HG03045 (cell line): Measurements from ENCODE around the gene ARHGAP42.

Experiments
- ATAC-seq: cut with Tn5 transposase; IDR thresholded peaks from one replicate; pipeline ENCODE4 v1.9.1; 2021; ENCODE audit warnings: mild to moderate bottlenecking, moderate library complexity; ENCODE audit not compliant: unreplicated experiment

The ARHGAP42 gene

GRCh38 chr11:100902454-100903141 lies 215.5 kb downstream of the ARHGAP42 start:
- ATAC-seq = no peak

- no peak for ATAC-seq
Measured at GRCh38 chr11:100903284-100903683, 216.2 kb downstream of the ARHGAP42 start.

- no peak for ATAC-seq
Measured at GRCh38 chr11:100905684-100906083, 218.6 kb downstream of the ARHGAP42 start.

GRCh38 chr11:100908746-100909145 lies 221.7 kb downstream of the ARHGAP42 start:
- no peak for ATAC-seq

- peak; percentile 96 for ATAC-seq
Measured at GRCh38 chr11:100910808-100911207, 223.7 kb downstream of the ARHGAP42 start.

DNA sequence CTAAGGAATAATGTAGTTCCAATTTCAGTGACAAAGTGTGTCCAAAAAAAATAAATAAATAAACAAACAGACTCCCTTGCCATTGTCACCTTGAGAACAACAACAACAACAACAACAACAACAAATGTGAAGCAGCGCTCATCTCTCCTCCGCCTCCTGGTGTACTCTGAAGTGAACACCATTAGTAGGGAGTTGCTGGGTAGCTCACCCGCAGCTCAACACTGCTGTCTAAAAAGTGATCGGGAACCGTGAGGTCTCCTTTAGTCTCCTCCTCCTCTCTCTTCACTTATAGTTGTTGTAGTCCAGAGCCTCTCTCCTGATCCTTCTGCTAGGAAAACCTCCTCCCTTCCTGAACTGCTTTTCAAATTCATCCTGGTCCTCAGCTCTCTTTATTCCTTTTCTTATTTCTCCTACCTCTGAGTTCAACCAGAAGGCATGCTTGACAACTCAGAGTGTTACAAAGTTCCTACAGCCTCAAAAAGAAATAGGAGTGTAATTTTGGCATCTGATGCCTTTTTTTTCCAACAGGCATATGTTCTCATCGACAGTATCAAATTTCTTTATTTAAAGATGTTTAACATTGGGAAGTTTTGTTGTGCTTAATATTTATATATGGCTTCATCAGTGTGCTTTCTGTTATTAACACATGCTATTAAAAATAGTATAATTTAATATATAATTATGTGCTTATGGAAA lies 227.5 kb downstream of the ARHGAP42 start:
- ATAC-seq = no peak

- no peak for ATAC-seq
Measured at GRCh38 chr11:100918551-100919500, 231.7 kb downstream of the ARHGAP42 start.

GRCh38 chr11:100920593-100920992 lies 233.5 kb downstream of the ARHGAP42 start:
- no peak for ATAC-seq

GRCh38 chr11:100922121-100922520 lies 235.0 kb downstream of the ARHGAP42 start:
- no peak for ATAC-seq

- ATAC-seq = no peak
Measured at GRCh38 chr11:100923555-100923954, 236.5 kb downstream of the ARHGAP42 start.

- ATAC-seq = peak; percentile 79
Measured at GRCh38 chr11:100925935-100926334, 238.8 kb downstream of the ARHGAP42 start.

DNA sequence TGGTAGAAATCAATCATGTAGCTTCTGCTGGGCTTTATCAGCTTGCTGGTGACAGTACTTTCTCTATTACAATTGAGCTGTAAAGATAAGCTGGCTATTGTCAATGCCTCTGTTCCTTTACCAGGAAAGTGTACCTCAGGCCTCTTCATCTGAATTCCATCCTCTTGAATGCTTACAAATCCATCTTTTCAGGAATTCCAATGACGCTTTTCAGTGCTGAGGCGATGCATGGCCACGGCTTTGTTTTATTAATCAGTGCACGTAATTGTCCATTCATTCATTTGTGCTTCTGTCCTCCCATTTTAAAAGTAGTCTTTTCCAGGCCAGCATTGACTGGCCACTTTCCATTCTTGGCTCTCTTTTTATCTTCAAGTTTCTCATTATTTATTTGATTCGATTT lies 240.5 kb downstream of the ARHGAP42 start:
- no peak for ATAC-seq

DNA sequence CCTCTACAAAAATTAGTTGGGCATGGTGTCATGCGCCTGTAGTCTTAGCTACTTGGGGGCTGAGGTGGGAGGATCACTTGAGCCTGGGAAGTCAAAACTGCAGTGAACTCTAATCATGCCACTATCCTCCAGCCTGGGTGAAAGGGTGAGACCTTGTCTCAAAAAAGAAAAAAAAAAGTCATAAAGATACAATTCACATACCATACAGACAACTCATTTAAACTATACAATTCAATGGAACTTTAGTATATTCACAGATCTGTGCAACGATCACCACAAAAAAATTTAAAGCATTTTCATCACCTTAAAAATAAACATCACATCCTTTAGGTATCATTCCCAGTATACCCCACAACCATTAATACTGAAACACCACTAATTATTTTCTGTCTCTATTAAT lies 241.3 kb downstream of the ARHGAP42 start:
- ATAC-seq = no peak

DNA sequence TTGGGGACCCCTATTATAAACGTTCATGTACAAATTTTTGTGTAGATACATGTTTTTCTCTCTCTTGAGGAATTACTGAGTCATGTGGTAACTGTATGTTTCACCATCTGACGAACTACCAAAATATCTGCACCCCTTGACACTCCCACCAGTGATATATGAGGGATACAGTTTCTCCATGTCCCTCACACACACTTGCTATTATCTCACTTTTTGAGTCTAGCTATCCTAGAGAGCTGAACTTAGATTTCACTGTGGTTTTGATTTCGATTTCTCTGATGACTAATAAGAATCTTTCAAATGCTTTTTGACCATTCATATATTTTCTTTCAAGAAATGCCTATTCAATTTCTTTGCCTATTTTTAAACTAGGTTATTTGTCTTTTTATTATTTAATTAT lies 242.3 kb downstream of the ARHGAP42 start:
- peak; percentile 61 for ATAC-seq

- ATAC-seq = no peak
Measured at GRCh38 chr11:100930185-100930778, 243.2 kb downstream of the ARHGAP42 start.

- no peak for ATAC-seq
Measured at GRCh38 chr11:100932474-100933100, 245.5 kb downstream of the ARHGAP42 start.

GRCh38 chr11:100936781-100937180 lies 249.7 kb downstream of the ARHGAP42 start:
- no peak for ATAC-seq

DNA sequence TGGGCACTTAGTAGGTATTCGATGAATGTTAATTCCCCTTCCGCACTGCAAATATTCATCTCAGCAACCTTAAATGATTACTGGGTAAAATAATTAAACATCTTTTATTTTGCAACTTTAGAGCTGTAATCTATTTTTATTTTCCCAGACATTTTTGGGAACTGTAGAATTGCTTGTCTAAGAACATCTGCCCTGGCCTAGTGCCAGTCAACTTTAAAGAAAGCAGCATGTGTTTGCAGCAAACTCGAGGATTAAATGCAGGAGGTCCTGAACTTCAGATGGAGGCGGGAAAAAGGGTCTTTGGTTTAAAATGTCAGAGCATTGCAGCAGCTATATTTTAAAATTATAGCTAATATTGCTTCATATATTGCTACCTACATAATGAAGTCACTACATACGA lies 252.5 kb downstream of the ARHGAP42 start:
- ATAC-seq = no peak

GRCh38 chr11:100940111-100940510 lies 253.0 kb downstream of the ARHGAP42 start:
- no peak for ATAC-seq

- no peak for ATAC-seq
Measured at GRCh38 chr11:100941033-100941432, 253.9 kb downstream of the ARHGAP42 start.

- ATAC-seq = no peak
Measured at GRCh38 chr11:100942016-100942415, 254.9 kb downstream of the ARHGAP42 start.
